Hepatocyte (in vitro differentiated cells): ENCODE measurements around the gene CEACAM19. TPM values are rescaled to one million over a fixed set of nuclear protein-coding genes. Genes with fewer than 3 reads are reported as not detected.

Experiments
- DNase-seq: peaks from one replicate; pipeline ENCODE4 v3.0.0-alpha.2; 2016; ENCODE audit warnings: low spot score
- H2AFZ ChIP-seq: fragments of 200-600 bp; sonication (generic); 2 replicates; pipeline ENCODE4 v1.6.0; 2016; ENCODE audit warnings: antibody characterized with exemption, mild to moderate bottlenecking
- H3K27ac ChIP-seq: fragments of 200-600 bp; sonication (generic); 2 replicates; pipeline ENCODE4 v1.5.1; 2016; ENCODE audit warnings: mild to moderate bottlenecking
- H3K27me3 ChIP-seq: fragments of 200-600 bp; sonication (generic); 2 replicates; pipeline ENCODE4 v1.6.1; 2016
- H3K36me3 ChIP-seq: fragments of 200-600 bp; sonication (generic); replicated peaks from 2 replicates; pipeline ENCODE4 v1.5.1; 2016; ENCODE audit warnings: low read depth; ENCODE audit not compliant: insufficient read depth
- H3K4me1 ChIP-seq: fragments of 200-600 bp; sonication (generic); 2 replicates; pipeline ENCODE4 v1.5.1; 2016; ENCODE audit warnings: mild to moderate bottlenecking, moderate library complexity; ENCODE audit not compliant: insufficient read depth
- H3K4me2 ChIP-seq: fragments of 200-600 bp; sonication (generic); 2 replicates; pipeline ENCODE4 v1.6.0; 2016
- H3K4me3 ChIP-seq: fragments of 200-600 bp; sonication (generic); 2 replicates; pipeline ENCODE4 v1.5.1; 2016; ENCODE audit warnings: mild to moderate bottlenecking
- H3K79me2 ChIP-seq: fragments of 200-600 bp; sonication (generic); 2 replicates; pipeline ENCODE4 v1.6.0; 2017; ENCODE audit warnings: mild to moderate bottlenecking
- H3K9me2 ChIP-seq: fragments of 200-600 bp; sonication (generic); replicated peaks from 2 replicates; pipeline ENCODE4 v1.6.0; 2017; ENCODE audit warnings: mild to moderate bottlenecking; ENCODE audit not compliant: insufficient read depth
- H3K9me3 ChIP-seq: fragments of 200-600 bp; sonication (generic); 2 replicates; pipeline ENCODE4 v1.5.1; 2016; ENCODE audit warnings: low read depth, mild to moderate bottlenecking
- H4K20me1 ChIP-seq: fragments of 200-600 bp; sonication (generic); 2 replicates; pipeline ENCODE4 v1.6.0; 2016; ENCODE audit warnings: mild to moderate bottlenecking; ENCODE audit not compliant: insufficient read depth, poor library complexity, severe bottlenecking
- CTCF ChIP-seq: fragments of 200-600 bp; sonication (generic); IDR thresholded peaks from 2 replicates; pipeline ENCODE4 v1.5.1; 2016; ENCODE audit warnings: antibody characterized with exemption, mild to moderate bottlenecking; ENCODE audit not compliant: poor library complexity
- EZH2 ChIP-seq: fragments of 200-600 bp; sonication (generic); IDR thresholded peaks from 2 replicates; pipeline ENCODE4 v1.6.1; 2016; ENCODE audit warnings: antibody characterized with exemption, mild to moderate bottlenecking, borderline replicate concordance
- EZH2phosphoT487 ChIP-seq: fragments of 200-600 bp; sonication (generic); IDR thresholded peaks from one replicate; pipeline ENCODE4 v1.6.1; 2018; ENCODE audit warnings: antibody characterized with exemption, mild to moderate bottlenecking, low read depth, moderate library complexity; ENCODE audit not compliant: unreplicated experiment, severe bottlenecking
- WGBS: methylation state at CpG from one replicate; pipeline ENCODE4 v1.1.6; 2016; ENCODE audit warnings: low lambda C conversion rate; ENCODE audit errors: missing lambda C conversion rate; 5-methylcytosine and 5-hydroxymethylcytosine counted together
- polyA plus RNA-seq: library from polyadenylated mRNA; unstranded; fragments of >200 nt; fragmentation: Nextera tagmentation; extraction: Ambion mirVana; gene quantifications from 2 replicates; pipeline ENCODE4 v1.2.1, GENCODE V29; 2016
- total RNA-seq: library from RNA; depleted of rRNA; stranded (reverse); fragments of >200 nt; gene quantifications from 2 replicates; pipeline ENCODE4 v1.2.3, GENCODE V29; 2014

The CEACAM19 gene
- total and polyA plus RNA-seq, 2 experiments from 2014 or later, result 2.8 to 5.6 TPM

GRCh38 chr19:44687888-44688287, 16.6 kb downstream of the CEACAM19 start:
- Histone ChIP-seq H4K20me1 (no peaks in the 10 kb centered on the region), H3K9me2 (no peaks in the 10 kb centered on the region), H3K27me3 (no peaks in the 10 kb centered on the region), H3K9me3 (no peaks in the 10 kb centered on the region), H3K27ac (no peak overlapping the region), H3K4me2 (no peak overlapping the region), H3K79me2 (no peaks in the 10 kb centered on the region), H3K4me1 (peaks cover 13% of the 10 kb centered on the region), H2AFZ (no peak overlapping the region), H3K4me3 (no peak overlapping the region), H3K36me3 (no peaks in the 10 kb centered on the region)
- 93% methylated on average over 7 of the region's 7 CpGs for WGBS
- no peak for DNase-seq
- no peak for TF ChIP-seq CTCF
- no peak for TF ChIP-seq EZH2
- TF ChIP-seq EZH2phosphoT487, result no peak

- Histone ChIP-seq H3K79me2 (no peaks in the 10 kb centered on the region), H4K20me1 (no peaks in the 10 kb centered on the region), H3K27me3 (no peaks in the 10 kb centered on the region), H3K27ac (peak overlapping the region; percentile 45), H3K9me2 (no peaks in the 10 kb centered on the region), H3K36me3 (no peaks in the 10 kb centered on the region), H3K4me1 (peaks cover 20% of the 10 kb centered on the region), H2AFZ (no peak overlapping the region), H3K4me3 (no peak overlapping the region), H3K4me2 (peak overlapping the region; percentile 63), H3K9me3 (no peaks in the 10 kb centered on the region)
- DNase-seq, result peak; percentile 87
- peak; percentile 95 for TF ChIP-seq CTCF
- TF ChIP-seq EZH2phosphoT487, result no peak
- WGBS, result 45% methylated on average over 11 of the region's 11 CpGs
Observed at GRCh38 chr19:44689290-44690130, 18.2 kb downstream of the CEACAM19 start.

- Histone ChIP-seq H3K36me3 (no peaks in the 10 kb centered on the region), H3K4me2 (no peak overlapping the region), H3K79me2 (no peaks in the 10 kb centered on the region), H4K20me1 (no peaks in the 10 kb centered on the region), H3K9me2 (no peaks in the 10 kb centered on the region), H3K9me3 (no peaks in the 10 kb centered on the region), H3K4me1 (peaks cover 20% of the 10 kb centered on the region), H2AFZ (no peak overlapping the region), H3K4me3 (no peak overlapping the region), H3K27me3 (no peaks in the 10 kb centered on the region), H3K27ac (no peak overlapping the region)
- TF ChIP-seq EZH2 (no peak), CTCF (no peak), EZH2phosphoT487 (no peak)
- WGBS, result 91% methylated on average over 3 of the region's 3 CpGs
- DNase-seq, result no peak
Observed at GRCh38 chr19:44690131-44690440, 18.8 kb downstream of the CEACAM19 start.

GRCh38 chr19:44692379-44692721, 21.1 kb downstream of the CEACAM19 start:
- Histone ChIP-seq H3K27me3 (no peaks in the 10 kb centered on the region), H2AFZ (no peak overlapping the region), H3K9me3 (no peaks in the 10 kb centered on the region), H3K79me2 (no peaks in the 10 kb centered on the region), H3K9me2 (no peaks in the 10 kb centered on the region), H3K4me2 (no peak overlapping the region), H3K4me3 (no peak overlapping the region), H3K4me1 (peaks cover 20% of the 10 kb centered on the region), H3K36me3 (no peaks in the 10 kb centered on the region), H3K27ac (peak overlapping the region; percentile 95), H4K20me1 (no peaks in the 10 kb centered on the region)
- 85% methylated on average over 5 of the region's 5 CpGs for WGBS
- no peak for TF ChIP-seq EZH2
- no peak for TF ChIP-seq EZH2phosphoT487
- no peak for TF ChIP-seq CTCF
- DNase-seq, result no peak
